Activated CD4-positive, alpha-beta T cell treated with anti-CD3 and anti-CD28 coated beads for 24 hours (primary cell): ENCODE data around the gene PTER.

Experiments used
- DNase-seq, 2 donors: peaks; one replicate each; pipeline ENCODE4 v3.0.0-alpha.2; 2020; ENCODE audit warnings: low read depth in 2 of 2

The PTER gene

GRCh38 chr10:16544099-16544498 lies 107.3 kb downstream of the PTER start:
- no peak for DNase-seq

GRCh38 chr10:16544591-16544990 lies 107.8 kb downstream of the PTER start:
- DNase-seq: no peak

- no peak for DNase-seq
Observed at GRCh38 chr10:16545116-16545736, 108.4 kb downstream of the PTER start.

- no peak for DNase-seq
Observed at GRCh38 chr10:16547973-16548372, 111.2 kb downstream of the PTER start.

- no peak for DNase-seq
Observed at GRCh38 chr10:16559236-16559773, 122.5 kb downstream of the PTER start.

GRCh38 chr10:16562891-16563290 lies 126.1 kb downstream of the PTER start:
- DNase-seq: no peak
